ENCODE data around the gene NCLN.

GRCh38 chr19:3189702-3190469 is 4.2 kb downstream of the NCLN start:
- TF ChIP-seq CTCF (IDR thresholded peaks at IDR 0.05) (no peak), EZH2 (IDR thresholded peaks at IDR 0.05) (no peak)

All from neural progenitor cell (in vitro differentiated cells).